ENCODE results near the gene LRFN2. TPM values are rescaled to one million over a fixed set of nuclear protein-coding genes. Genes with fewer than 3 reads are reported as not detected.

LRFN2 gene
- total RNA-seq, 1 experiment from 2014 or later = 0.28 TPM

- Histone ChIP-seq H3K4me3 (ENCODE audit: insufficient read depth, low read depth, low read length) (no peak overlapping the region), H3K36me3 (replicated peaks; ENCODE audit: control insufficient read depth, insufficient read depth, low read length) (no peaks in the 10 kb centered on the region), H3K27me3 (ENCODE audit: control insufficient read depth, insufficient read depth, low read length) (no peaks in the 10 kb centered on the region)
- DNase-seq = no peak
Observed at GRCh38 chr6:40543776-40544175, 43.4 kb downstream of the LRFN2 start.

GRCh38 chr6:40543146-40543545 is 44.0 kb downstream of the LRFN2 start:
- no peak overlapping the region for H3K4me3 ChIP-seq (ENCODE audit: insufficient read depth, low read depth, low read length)
- H3K36me3 ChIP-seq (replicated peaks; ENCODE audit: control insufficient read depth, insufficient read depth, low read length) = no peaks in the 10 kb centered on the region
- no peaks in the 10 kb centered on the region for H3K27me3 ChIP-seq (ENCODE audit: control insufficient read depth, insufficient read depth, low read length)
- no peak for DNase-seq

DNA sequence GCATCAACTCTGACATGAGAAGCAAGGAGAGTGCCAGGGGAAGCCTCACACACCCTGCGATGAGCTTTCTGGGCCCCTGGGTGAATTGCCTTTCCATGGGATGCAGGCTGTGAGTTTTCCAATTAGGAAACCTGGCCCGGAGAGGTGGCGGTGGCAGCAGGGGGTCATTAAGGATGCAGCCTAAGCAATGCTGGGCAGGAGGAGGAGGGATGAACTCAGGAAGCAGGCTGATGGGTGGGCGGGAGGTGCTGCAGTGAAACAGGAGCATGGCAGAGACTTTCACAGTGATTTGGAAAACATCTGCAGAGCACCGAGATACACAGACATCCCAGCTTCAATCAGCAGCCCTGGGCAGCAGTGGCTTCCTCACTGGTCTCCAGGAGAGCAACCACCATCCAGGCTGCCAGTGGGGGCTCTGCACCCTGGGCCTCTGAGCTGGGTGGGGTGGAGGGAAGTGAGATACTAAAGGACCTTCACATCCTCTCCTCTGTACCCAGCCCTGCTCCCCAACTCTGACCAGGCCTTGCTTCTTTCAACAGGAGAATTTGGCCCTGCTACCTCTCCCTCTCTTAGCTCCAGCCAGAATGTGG is 44.9 kb downstream of the LRFN2 start:
- H3K4me3 ChIP-seq (ENCODE audit: insufficient read depth, low read depth, low read length) = no peak overlapping the region
- H3K27me3 ChIP-seq (ENCODE audit: control insufficient read depth, insufficient read depth, low read length) = no peaks in the 10 kb centered on the region
- no peaks in the 10 kb centered on the region for H3K36me3 ChIP-seq (replicated peaks; ENCODE audit: control insufficient read depth, insufficient read depth, low read length)
- peak; percentile 67 for DNase-seq

- no peak for DNase-seq
- no peaks in the 10 kb centered on the region for H3K36me3 ChIP-seq (replicated peaks; ENCODE audit: control insufficient read depth, insufficient read depth, low read length)
- no peaks in the 10 kb centered on the region for H3K27me3 ChIP-seq (ENCODE audit: control insufficient read depth, insufficient read depth, low read length)
- H3K4me3 ChIP-seq (ENCODE audit: insufficient read depth, low read depth, low read length) = no peak overlapping the region
Observed at GRCh38 chr6:40541556-40542174, 45.5 kb downstream of the LRFN2 start.

DNA sequence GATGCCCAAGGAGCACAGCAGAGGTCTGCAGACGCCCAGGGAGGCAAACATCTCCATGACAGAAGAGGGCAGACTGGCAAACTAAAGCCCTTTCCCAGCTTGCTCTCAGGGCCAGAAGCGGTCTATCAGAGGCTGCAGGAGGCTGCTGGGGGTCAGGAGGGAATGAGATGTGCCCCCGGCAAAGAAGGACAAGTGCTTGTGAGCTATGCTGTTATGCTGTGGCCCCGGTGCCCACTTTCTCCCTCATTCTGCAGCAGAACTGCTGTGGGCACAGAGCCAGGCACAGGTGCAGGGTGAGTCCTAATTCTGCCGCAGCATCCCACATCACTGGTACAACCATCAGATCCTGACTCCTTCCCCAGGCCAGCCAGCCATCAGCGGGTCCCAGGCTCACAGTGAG is 46.4 kb downstream of the LRFN2 start:
- no peak for DNase-seq
- no peaks in the 10 kb centered on the region for H3K27me3 ChIP-seq (ENCODE audit: control insufficient read depth, insufficient read depth, low read length)
- H3K36me3 ChIP-seq (replicated peaks; ENCODE audit: control insufficient read depth, insufficient read depth, low read length) = no peaks in the 10 kb centered on the region
- no peak overlapping the region for H3K4me3 ChIP-seq (ENCODE audit: insufficient read depth, low read depth, low read length)

DNA sequence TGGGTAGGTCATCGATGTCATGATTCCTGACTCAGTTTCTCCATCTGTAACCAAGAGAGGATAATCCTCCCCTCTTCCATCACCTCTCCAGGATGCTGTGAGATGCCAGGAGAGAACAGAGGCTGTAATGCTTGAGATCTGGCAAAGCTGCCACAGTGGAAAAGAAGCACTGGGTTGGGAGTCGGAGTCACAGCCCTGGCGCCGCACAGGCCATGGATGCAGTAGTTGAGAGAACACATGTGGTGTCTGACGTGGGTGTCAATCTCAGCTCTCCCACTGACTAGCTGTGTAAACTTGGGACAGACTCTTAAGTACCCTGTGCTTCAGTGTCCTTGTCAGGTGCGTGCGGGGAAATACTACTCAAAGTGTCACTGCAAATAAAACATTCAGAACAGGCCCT is 47.3 kb downstream of the LRFN2 start:
- H3K27me3 ChIP-seq (ENCODE audit: control insufficient read depth, insufficient read depth, low read length) = no peaks in the 10 kb centered on the region
- no peak overlapping the region for H3K4me3 ChIP-seq (ENCODE audit: insufficient read depth, low read depth, low read length)
- H3K36me3 ChIP-seq (replicated peaks; ENCODE audit: control insufficient read depth, insufficient read depth, low read length) = no peaks in the 10 kb centered on the region
- DNase-seq = no peak

DNA sequence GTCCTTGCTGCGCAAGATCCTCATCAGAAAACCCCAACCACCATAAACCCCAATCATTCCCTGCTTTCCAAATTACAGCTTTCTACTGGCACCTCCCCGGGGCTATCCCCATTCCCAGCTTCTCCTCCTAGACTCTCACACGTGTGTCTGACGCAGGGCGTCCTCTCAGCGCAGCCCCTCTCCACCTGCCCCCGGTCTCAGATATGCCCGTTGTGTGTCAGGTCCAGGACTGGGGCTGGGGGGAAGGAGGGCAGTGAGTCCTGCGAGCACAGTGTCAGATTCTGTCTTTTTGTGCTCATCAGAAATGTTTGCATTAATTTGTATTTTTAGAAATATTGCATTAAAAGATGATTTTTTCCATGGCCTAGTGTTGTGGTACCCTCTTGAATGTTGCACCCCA is 48.6 kb downstream of the LRFN2 start:
- Histone ChIP-seq H3K4me3 (ENCODE audit: insufficient read depth, low read depth, low read length) (no peak overlapping the region), H3K36me3 (replicated peaks; ENCODE audit: control insufficient read depth, insufficient read depth, low read length) (no peaks in the 10 kb centered on the region), H3K27me3 (ENCODE audit: control insufficient read depth, insufficient read depth, low read length) (no peaks in the 10 kb centered on the region)
- no peak for DNase-seq

DNA sequence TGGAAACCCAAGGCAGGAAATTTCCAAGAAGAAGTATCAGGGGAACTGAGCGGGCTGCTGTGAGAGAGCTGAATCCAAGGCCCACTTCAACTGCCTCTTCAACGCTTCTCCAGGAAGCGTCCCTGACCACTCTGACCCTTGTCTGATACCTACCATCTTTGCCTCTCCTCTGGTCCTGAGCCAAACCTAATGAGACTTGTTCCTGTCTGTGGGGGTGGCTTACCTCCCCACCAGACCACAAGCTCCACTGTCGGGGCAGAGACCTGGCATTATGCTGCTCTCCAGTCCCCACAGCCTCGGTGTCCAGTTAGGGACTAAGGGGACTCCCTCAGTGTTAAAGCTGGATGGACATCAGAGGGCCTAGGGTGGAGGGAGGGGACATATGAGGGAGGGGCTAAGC is 49.7 kb downstream of the LRFN2 start:
- H3K4me3 ChIP-seq (ENCODE audit: insufficient read depth, low read depth, low read length) = no peak overlapping the region
- no peaks in the 10 kb centered on the region for H3K36me3 ChIP-seq (replicated peaks; ENCODE audit: control insufficient read depth, insufficient read depth, low read length)
- no peaks in the 10 kb centered on the region for H3K27me3 ChIP-seq (ENCODE audit: control insufficient read depth, insufficient read depth, low read length)
- DNase-seq = no peak

GRCh38 chr6:40536442-40536841 is 50.7 kb downstream of the LRFN2 start:
- Histone ChIP-seq H3K27me3 (ENCODE audit: control insufficient read depth, insufficient read depth, low read length) (no peaks in the 10 kb centered on the region), H3K4me3 (ENCODE audit: insufficient read depth, low read depth, low read length) (no peak overlapping the region), H3K36me3 (replicated peaks; ENCODE audit: control insufficient read depth, insufficient read depth, low read length) (no peaks in the 10 kb centered on the region)
- peak; percentile 85 for DNase-seq

- DNase-seq = no peak
- Histone ChIP-seq H3K36me3 (replicated peaks; ENCODE audit: control insufficient read depth, insufficient read depth, low read length) (no peaks in the 10 kb centered on the region), H3K27me3 (ENCODE audit: control insufficient read depth, insufficient read depth, low read length) (no peaks in the 10 kb centered on the region), H3K4me3 (ENCODE audit: insufficient read depth, low read depth, low read length) (no peak overlapping the region)
Observed at GRCh38 chr6:40535819-40536380, 51.3 kb downstream of the LRFN2 start.

GRCh38 chr6:40535110-40535818 is 51.9 kb downstream of the LRFN2 start:
- DNase-seq = no peak
- Histone ChIP-seq H3K4me3 (ENCODE audit: insufficient read depth, low read depth, low read length) (no peak overlapping the region), H3K36me3 (replicated peaks; ENCODE audit: control insufficient read depth, insufficient read depth, low read length) (no peaks in the 10 kb centered on the region), H3K27me3 (ENCODE audit: control insufficient read depth, insufficient read depth, low read length) (no peaks in the 10 kb centered on the region)

DNA sequence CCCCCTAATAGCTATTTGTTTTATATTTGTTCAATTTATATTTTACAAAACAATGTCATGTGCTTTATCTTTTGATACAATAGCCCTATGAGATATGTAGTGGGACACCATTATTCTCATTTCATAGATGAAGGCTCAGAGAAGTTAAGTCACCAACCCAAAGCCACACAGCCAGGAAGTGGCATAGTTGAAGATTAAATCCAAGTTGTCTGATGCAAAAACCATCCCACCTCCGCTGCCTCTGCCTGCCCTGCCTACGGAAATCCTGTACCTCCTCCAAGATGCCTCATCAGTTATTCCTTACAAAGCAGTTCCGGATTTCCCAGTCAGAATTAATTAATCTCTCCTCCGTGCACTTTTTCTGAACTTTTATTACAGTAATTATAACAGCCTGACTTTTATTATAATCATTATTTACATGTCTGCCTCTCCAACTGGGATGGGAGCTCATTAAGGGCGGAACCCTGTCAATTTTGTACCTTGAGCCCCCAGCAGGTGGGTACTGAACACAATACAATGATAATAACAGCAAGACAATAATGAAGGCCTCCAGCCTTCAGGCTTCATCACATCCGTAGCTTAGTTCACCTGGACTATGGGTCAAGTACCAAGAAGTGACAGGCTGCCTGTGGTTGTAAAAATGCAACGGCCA is 54.7 kb downstream of the LRFN2 start:
- no peak for DNase-seq
- Histone ChIP-seq H3K27me3 (ENCODE audit: control insufficient read depth, insufficient read depth, low read length) (no peaks in the 10 kb centered on the region), H3K36me3 (replicated peaks; ENCODE audit: control insufficient read depth, insufficient read depth, low read length) (no peaks in the 10 kb centered on the region)

DNA sequence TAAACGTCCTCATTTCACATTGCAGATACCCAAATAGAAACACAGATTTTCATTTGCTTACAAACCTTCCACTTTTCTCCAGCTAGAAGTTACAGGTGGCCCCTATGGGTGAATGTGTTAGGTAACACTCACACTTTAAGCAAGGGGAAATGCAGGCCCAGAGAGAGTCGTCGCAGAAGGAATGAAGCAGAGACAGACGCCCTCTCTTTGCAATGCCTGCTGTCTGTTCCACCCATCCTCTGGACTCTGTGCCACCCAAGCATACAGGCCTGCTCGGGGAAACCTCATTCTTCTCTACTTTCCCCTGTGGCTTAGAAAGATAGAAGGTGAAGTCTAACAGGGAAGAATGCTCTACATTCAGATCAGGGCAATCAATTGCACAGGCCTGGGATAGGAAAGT is 57.2 kb downstream of the LRFN2 start:
- no peak for DNase-seq
- no peaks in the 10 kb centered on the region; the same call in 1 of the 2 replicates for H3K27me3 ChIP-seq (ENCODE audit: control insufficient read depth, insufficient read depth, low read length)
- no peak overlapping the region for H3K4me3 ChIP-seq (ENCODE audit: insufficient read depth, low read depth, low read length)
- no peaks in the 10 kb centered on the region for H3K36me3 ChIP-seq (replicated peaks; ENCODE audit: control insufficient read depth, insufficient read depth, low read length)

More for the DNA sequence above, 54.7 kb downstream of the LRFN2 start:
- no peak overlapping the region for H3K4me3 ChIP-seq (ENCODE audit: insufficient read depth, low read depth, low read length)

DNA sequence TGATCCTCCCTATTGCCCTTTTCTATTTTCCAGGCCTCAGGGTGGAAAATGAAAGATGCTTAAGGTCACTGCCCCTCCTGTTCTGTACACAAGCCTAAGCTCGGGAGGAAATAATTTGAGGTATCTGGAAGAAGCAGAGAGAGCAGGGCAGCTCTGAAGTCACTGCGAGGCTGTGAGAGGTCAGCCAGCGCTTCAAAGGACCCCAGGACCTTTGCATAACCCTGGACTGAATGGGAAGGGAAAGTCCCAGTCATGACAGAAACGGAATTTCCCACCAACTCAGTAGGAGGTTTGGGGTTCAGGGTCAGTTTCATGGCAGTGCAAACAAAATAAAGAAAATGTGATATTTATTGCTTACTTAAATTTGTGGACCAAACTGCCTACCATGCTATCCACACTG is 58.1 kb downstream of the LRFN2 start:
- Histone ChIP-seq H3K4me3 (ENCODE audit: insufficient read depth, low read depth, low read length) (no peak overlapping the region), H3K27me3 (ENCODE audit: control insufficient read depth, insufficient read depth, low read length) (no peaks in the 10 kb centered on the region; the same call in 1 of the 2 replicates), H3K36me3 (replicated peaks; ENCODE audit: control insufficient read depth, insufficient read depth, low read length) (no peaks in the 10 kb centered on the region)
- DNase-seq = no peak
